ENCODE data around the gene ACADM. TPM values are rescaled to one million over a fixed set of nuclear protein-coding genes. Genes with fewer than 3 reads are reported as not detected.
"Not testable (repeated sequence)": the region's sequence is repeated elsewhere in the genome, so short reads cannot be mapped to it uniquely, and the experiment has no call there.

Gene ACADM
- total RNA-seq: 10 to 100 TPM; 56.4 to 60.6 TPM

GRCh38 chr1:75724472-75725022 lies at the start of gene ACADM:
Gene ACADM (plus strand): TSS chr1:75724709. CDS start chr1:75724788, 79 bp downstream.
- POLR2A ChIA-PET: interaction anchor here (0.6 kb wide), 1 partner anchor 62 kb away, joined by 3 read pairs; the partner anchor contains the start of gene RABGGTB
- CTCF ChIA-PET: no interaction called here

DNA sequence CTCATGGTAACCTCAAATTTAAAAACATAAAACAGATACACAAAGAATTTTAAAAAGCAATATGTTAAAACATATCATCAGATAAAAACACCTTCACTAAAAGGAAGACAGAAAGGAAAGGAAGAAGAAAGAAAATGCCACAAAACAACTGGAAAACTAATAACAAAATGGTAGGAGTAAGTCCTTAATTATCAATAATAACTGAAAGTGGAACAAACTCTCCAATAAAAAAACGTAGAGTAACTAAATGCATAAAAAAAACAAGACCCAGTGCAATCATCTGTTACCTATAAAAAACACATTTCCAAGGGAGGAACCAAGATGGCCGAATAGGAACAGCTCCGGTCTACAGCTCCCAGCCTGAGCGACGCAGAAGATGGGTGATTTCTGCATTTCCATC lies 47.1 kb upstream of the ACADM start:
- ChIA-PET POLR2A (no interaction called here), CTCF (no interaction called here)

DNA sequence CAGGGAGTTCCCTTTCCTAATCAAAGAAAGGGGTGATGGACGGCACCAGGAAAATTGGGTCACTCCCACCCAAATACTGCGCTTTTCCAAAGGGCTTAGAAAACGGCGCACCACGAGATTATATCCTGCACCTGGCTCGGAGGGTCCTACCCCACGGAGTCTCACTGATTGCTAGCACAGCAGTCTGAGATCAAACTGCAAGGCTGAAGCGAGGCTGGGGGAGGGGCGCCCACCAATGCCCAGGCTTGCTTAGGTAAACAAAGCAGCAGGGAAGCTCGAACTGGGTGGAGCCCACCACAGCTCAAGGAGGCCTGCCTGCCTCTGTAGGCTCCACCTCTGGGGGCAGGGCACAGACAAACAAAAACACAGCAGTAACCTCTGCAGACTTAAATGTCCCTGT lies 46.5 kb upstream of the ACADM start:
- CTCF ChIA-PET, POLR2A ChIA-PET: not testable (repeated sequence)

DNA sequence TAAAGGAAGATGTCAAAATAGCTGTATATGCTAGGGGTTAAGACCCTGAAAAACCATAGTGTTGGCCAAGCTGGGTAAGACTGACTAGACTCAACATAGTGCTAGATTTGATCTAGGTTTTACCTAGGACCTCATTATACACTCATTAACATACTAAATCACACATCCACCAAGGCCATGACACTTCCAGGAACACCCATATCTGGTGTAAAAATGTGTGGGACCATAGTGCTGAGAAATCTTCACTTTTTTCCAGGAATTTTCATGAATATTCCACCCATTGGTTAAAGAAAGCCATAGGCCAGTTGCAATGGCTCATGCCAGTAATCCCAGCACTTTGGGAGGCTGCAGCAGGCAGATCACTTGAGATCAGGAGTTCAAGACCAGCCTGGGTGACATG lies 34.0 kb upstream of the ACADM start:
- ChIA-PET CTCF (no interaction called here), POLR2A (no interaction called here)

DNA sequence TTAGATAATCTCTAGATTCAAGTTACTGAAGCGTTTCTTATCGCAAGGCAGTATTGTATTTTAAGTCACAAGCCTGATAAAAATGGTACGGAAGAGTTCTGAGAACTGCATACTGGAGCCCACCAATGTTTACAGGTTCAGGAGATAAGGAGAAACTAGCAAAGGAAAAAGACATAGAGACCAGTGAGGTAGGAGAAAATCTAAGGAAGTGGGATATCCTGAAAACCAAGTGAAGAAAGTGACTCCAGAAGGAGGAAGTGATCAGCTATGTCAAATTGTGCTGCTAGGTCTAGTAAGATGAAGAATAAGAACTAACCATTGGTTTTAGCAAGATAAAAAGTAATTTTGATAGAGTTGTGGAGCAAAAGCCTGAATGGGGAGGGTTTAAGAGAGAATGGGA lies 31.0 kb upstream of the ACADM start:
- CTCF ChIA-PET: no interaction called here
- POLR2A ChIA-PET: no interaction called here

GRCh38 chr1:75696000-75696399 lies 28.5 kb upstream of the ACADM start:
- ChIA-PET POLR2A (no interaction called here), CTCF (no interaction called here)

- POLR2A ChIA-PET: no interaction called here
- CTCF ChIA-PET: no interaction called here
These were observed 17.3 kb upstream of the ACADM start for GRCh38 chr1:75707191-75707590.

DNA sequence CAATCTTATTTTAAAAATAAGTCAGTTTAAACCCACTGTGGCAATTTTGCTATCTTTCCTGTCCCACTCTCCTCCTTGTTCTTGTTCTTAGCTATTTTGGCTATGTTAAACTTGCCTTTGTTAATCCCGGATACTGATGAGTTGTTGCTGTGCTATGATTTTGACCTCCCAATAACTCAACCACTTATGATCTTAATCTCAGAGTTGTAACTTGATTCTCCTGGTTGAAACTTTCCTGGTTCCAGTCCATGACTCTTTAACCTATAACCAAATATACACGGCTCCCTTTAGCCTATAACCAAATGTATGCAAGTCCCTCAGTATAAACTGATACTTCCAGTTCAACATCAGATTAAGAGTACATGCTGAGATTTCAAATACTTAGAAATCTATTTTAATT lies 15.6 kb upstream of the ACADM start:
- ChIA-PET CTCF (no interaction called here), POLR2A (no interaction called here)

DNA sequence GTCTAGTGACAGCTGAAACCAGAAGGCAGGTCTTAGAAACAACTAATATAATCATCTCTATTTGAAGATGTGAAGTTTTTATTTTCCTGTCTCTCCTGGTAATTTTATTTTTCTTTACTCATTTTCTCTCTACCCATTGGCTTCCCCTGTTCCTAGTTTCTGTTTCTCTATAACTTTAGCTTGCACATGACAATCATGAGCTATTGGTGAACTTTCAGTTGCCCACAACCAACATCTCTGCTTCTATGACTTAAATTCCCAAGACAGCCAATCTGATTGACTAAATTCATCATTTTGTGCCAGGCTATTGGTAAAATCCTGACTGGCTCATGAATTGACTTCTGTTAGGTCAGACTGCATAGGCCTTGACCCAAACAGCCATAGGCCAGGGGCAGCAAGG lies 13.7 kb upstream of the ACADM start:
- POLR2A ChIA-PET: no interaction called here
- CTCF ChIA-PET: no interaction called here

DNA sequence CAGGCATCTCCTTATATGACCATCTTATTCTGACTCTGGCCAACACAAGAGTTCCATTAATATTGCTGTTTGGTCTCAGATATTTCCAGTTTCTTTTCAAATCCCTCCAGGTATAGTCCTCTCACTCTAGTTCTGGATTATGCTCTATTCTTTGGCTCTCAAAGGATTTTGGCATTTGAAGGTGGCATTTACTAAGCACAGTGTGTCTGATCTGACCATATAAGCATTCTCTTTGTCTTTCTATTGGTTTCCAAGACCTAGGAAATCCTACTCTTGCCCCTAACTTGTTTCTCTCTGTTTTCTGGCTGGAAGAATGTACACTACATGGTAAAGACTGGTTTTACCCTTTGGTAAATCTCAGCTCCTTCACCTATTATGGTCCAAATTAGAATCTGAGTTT lies 12.7 kb upstream of the ACADM start:
- ChIA-PET POLR2A (no interaction called here), CTCF (no interaction called here)

GRCh38 chr1:75712306-75712705 lies 12.2 kb upstream of the ACADM start:
- ChIA-PET CTCF (no interaction called here), POLR2A (no interaction called here)

DNA sequence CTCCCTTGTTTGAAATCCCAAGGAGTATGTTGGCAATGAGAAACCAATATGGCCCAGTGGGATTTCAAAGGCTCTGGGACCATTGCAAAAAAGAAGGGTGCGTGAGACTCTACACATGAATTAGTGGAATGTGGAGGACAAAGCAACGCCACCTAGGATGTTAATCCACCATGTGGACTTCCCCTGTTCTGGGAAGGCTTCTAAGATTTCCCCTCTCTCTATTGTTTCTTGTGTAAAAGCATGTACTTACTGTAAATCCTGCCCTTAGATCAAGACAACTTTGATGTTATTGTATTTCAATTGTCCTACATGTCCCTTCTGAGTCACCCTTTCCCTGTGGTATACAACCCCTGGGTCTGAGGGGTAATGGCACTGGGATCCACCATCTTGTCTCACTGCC lies 4.7 kb upstream of the ACADM start:
- POLR2A ChIA-PET: no interaction called here

DNA sequence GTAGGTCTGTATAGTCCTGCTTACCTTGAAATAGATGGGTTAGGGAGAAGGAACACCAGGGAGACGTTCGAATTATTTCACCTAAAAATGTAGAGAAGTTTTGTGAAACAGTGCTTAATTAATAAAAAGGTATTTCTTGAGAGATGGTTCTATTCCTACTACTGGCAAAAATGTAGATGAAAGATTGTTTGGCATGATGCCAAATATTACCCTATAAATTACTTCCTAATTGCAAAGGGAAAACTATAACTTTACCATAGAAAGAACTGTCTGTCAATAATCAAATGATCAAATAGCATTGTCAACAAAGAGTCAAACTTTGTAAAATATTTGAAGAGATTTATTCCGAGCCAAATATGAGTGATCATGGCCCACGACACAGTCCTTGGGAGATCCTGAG lies 4.2 kb upstream of the ACADM start:
- POLR2A ChIA-PET: no interaction called here
- CTCF ChIA-PET: no interaction called here

More for the DNA sequence above, 4.7 kb upstream of the ACADM start:
- CTCF ChIA-PET: no interaction called here

- CTCF ChIA-PET: no interaction called here
- POLR2A ChIA-PET: no interaction called here
These were observed 3.7 kb upstream of the ACADM start for GRCh38 chr1:75720820-75721219.

- CTCF ChIA-PET, POLR2A ChIA-PET: not testable (repeated sequence)
These were observed 2.3 kb upstream of the ACADM start for GRCh38 chr1:75722246-75722645.

DNA sequence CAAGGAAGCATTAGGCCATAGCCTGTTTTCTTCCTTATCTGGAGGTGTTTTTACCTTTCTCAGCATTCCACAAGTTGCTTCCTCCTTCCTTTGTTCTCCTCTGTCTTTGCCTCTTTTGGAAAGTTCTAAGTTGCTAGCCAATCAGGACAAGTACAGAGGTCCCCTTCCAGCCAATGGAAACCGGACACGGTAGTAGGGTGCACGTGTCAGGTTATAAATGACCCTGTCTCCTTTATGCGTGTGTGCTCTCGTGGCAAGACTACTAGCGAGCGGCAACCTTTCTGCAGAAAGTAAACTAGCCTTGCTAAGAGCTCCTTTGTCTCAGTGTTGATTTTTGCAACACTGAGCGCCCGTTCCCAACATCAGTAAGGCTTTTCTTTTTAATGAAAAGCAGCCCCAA lies 1.5 kb upstream of the ACADM start:
- ChIA-PET POLR2A (no interaction called here), CTCF (no interaction called here)

- ChIA-PET POLR2A (no interaction called here), CTCF (no interaction called here)
These were observed 479 bp upstream of the ACADM start for GRCh38 chr1:75723989-75724471.

DNA sequence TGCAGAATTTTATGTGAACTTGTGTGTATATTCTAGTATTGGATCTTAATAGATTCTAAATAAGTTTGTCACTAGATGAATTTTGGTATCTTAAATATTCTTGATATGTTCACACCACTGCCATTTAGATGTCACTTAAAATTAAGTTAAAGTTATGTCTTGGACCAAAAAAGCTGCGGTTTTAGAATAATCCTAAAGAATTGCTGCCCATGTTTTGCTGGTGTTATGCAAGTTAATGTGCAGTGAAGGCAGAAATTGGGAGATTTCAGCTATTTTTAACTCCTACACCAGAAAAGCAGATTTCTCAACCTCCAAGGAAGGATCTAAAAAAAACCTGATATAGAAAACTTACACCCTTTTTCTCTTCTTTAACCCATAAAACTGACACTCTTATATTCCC lies 757 bp downstream of the ACADM start:
- ChIA-PET POLR2A (interaction anchor here (0.6 kb wide), 1 partner anchor 61 kb away, joined by 3 read pairs; the partner anchor contains the start of gene RABGGTB), CTCF (interaction anchor here (0.6 kb wide), 1 partner anchor 60 kb away, joined by 3 read pairs; the partner anchor contains the start of gene RABGGTB)

DNA sequence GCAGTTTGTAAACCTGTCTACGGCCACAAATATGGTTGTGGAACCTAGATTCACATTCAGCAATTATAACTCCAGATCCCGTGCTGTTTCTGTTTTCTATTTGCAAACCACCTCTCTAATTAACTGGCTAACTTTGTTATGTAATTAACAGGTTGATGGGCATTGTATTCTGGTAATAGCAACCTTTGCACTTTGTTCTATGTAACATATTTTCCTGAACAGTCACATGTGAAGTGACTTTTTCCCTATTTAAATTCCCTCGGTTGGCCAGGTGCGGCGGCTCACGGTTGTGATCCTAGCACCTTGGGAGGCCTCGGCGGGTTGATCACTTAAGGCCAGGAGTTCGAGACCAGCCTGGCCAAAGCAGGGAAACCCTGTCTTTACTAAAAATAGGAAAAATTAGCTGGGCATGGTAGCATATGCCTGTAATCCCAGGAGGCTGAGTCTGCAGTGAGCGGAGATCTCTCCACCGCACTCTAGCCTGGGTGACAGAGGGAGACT lies 1.4 kb downstream of the ACADM start:
- CTCF ChIA-PET: no interaction called here

DNA sequence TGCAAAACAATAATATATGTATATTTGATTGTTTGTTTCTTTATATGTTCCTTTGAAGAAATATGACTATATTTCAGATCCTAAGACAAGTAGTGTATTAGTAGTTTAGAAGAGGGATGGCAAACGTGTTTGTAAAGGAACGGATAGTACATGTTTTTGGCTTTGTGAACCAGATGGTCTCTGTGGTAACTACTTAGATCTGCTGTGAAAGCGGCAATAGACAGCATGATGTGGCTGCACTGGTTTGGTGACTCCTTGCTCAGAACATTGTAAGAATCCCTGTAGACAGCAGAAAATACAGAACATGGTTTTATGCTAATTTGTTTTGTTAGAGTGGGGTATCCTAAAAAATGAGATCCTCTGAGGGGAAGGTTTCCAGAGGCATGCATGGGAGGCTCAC lies 3.1 kb downstream of the ACADM start:
- ChIA-PET CTCF (no interaction called here), POLR2A (no interaction called here)

More for the DNA sequence above, 1.4 kb downstream of the ACADM start:
- POLR2A ChIA-PET: no interaction called here

- ChIA-PET CTCF (no interaction called here), POLR2A (no interaction called here)
These were observed 5.9 kb downstream of the ACADM start for GRCh38 chr1:75730432-75730831.

- ChIA-PET POLR2A (interaction anchor here (0.6 kb wide), 1 partner anchor 22 kb away, joined by 9 read pairs; no protein-coding TSS in a partner anchor), CTCF (no interaction called here)
These were observed 7.4 kb downstream of the ACADM start for GRCh38 chr1:75731881-75732280.

Measured in activated CD8-positive, alpha-beta memory T cell treated with anti-CD3 and anti-CD28 coated beads for 36 hours (primary cell).